C4-2B (cell line): ENCODE measurements around the gene MLKL.

Experiments used
- H3K27ac ChIP-seq: fragments of 450-650 bp; 2 replicates; pipeline ENCODE4 v1.5.1; 2017
- ZFX ChIP-seq: fragments of 450-650 bp; IDR thresholded peaks from 2 replicates; pipeline ENCODE4 v1.6.1; 2017
- TF ChIP-seq, protein P1 (sequence below): fragments of 450-650 bp; conservative IDR thresholded peaks from 2 replicates; pipeline ENCODE4 v1.5.1; 2017; ENCODE audit warnings: mild to moderate bottlenecking

The MLKL gene

DNA sequence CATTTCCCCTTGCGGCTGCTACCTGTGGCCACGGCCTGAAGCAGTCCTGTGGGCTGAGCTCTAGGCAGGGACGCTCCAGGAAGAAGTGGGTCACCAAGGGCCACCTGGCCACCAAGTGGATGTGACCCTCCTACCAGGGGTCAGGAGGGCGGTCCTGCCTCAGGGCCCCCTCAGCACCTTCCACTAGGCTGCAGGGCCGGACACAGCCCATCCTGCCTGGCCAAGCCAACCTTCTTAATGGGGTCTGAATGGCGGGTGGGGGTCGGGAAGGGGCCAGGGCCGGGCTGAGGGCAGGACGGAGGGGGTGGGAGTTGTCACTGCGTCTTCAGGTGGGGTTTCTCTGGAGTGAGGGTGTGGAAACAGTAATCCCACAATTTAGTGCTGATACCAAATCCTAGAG lies 13.2 kb upstream of the MLKL start:
- TF ChIP-seq, protein P1, sequence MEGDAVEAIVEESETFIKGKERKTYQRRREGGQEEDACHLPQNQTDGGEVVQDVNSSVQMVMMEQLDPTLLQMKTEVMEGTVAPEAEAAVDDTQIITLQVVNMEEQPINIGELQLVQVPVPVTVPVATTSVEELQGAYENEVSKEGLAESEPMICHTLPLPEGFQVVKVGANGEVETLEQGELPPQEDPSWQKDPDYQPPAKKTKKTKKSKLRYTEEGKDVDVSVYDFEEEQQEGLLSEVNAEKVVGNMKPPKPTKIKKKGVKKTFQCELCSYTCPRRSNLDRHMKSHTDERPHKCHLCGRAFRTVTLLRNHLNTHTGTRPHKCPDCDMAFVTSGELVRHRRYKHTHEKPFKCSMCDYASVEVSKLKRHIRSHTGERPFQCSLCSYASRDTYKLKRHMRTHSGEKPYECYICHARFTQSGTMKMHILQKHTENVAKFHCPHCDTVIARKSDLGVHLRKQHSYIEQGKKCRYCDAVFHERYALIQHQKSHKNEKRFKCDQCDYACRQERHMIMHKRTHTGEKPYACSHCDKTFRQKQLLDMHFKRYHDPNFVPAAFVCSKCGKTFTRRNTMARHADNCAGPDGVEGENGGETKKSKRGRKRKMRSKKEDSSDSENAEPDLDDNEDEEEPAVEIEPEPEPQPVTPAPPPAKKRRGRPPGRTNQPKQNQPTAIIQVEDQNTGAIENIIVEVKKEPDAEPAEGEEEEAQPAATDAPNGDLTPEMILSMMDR, result no peak
- no peak for TF ChIP-seq ZFX
- no peak overlapping the region for H3K27ac ChIP-seq

DNA sequence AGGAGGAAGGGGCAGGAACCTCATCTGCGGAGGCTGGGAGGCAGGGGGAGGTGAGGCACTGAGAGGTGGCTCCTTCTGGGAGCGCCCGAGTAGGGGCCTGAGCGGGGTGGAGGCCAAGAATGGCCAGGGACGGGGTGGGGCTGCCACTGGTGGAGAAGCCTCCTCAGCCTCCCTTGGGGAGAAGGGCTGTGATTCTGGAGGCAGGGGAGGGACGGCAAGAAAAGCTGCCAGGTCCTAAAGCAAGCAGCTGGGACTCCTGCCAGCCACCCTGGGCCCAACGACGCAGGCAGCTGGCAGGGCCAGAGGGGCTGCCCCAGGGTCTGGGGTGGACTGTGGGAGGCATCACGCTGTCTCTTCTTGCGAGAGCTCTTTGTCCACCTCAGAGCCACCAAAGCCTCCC lies 12.7 kb upstream of the MLKL start:
- TF ChIP-seq, protein P1, result no peak
- TF ChIP-seq ZFX, result no peak
- no peak overlapping the region for H3K27ac ChIP-seq

DNA sequence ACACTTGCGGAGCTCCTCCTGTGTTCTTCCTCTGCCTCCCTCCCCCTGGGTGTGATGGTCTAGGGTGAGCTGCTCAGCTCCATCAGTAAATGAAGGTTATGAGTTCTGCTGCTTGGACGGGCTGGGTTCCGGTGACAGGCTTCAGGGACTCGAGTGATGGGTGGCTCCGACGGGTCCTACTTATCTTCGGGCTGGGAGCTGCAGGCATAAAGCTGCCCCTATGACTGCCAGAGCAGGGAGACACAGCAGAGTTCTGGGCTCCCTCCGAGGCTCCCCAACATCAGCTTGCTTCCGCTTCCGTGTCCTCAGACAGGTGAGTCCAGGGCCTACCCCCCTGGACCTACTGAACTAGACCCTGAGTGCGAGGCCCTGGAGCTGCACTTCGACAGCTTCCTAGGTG lies 11.3 kb upstream of the MLKL start:
- TF ChIP-seq ZFX, result no peak
- TF ChIP-seq, protein P1, result no peak
- no peak overlapping the region for H3K27ac ChIP-seq

DNA sequence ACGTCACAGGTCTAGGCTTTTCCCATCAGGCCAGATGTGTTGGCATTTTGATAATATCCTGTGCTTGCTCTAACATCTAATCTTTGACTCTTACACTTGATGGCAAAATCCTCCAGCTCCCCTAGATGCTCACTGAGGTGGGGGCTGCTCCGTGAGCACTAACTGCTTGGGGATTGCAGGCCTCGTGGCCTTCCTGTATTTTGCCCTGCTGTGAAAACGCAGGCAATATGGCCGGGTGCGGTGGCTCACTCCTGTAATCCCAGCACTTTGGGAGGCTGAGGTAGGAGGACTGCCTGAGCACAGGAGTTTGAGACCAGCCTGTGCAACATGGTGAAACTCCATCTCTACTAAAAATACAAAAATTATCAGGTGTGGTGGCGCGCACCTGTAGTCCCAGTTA lies 9.7 kb upstream of the MLKL start:
- TF ChIP-seq, protein P1, result no peak
- TF ChIP-seq ZFX, result no peak
- H3K27ac ChIP-seq, result no peak overlapping the region

DNA sequence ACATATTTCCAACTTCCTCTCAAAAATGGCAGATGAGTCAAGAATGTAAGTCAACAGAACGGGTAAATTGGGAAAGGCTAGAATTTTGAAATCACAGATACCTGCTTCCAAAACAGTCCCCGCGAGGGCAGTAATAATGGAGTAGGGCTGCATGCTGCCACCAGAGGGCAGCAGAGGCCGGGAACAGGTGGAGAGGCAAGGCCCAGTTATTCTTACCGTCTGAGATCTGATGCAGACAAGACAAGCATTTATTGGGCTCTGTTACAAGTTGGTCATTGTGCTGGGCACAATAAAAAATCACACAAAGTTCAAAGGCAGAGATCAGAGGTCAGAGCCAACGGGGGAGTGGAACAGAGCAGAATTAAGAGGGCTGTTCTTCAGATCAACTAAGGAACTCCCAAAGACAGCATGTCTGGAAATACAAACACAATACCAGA lies 8.8 kb upstream of the MLKL start:
- no peak overlapping the region for H3K27ac ChIP-seq
- TF ChIP-seq, protein P1, result peak; percentile 98
- no peak for TF ChIP-seq ZFX

DNA sequence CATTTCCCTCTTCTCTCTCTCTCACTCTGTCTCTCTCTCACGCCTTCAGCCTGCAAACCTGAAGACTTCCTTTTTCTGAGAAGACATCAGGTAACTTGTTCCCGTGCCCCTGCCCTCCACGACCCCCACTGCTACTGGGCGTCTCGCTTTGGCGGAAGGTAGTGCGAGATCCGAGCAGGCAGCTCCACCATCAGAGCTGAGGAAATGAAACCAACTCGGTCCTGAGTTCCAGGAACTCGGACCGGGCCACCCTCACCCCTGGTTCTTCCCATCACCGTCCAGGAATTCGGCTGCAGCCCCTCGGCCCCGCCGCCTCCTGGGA lies 585 bp downstream of the MLKL start:
- peak overlapping the region; percentile 76 for H3K27ac ChIP-seq
- TF ChIP-seq, protein P1, result no peak
- TF ChIP-seq ZFX, result no peak

DNA sequence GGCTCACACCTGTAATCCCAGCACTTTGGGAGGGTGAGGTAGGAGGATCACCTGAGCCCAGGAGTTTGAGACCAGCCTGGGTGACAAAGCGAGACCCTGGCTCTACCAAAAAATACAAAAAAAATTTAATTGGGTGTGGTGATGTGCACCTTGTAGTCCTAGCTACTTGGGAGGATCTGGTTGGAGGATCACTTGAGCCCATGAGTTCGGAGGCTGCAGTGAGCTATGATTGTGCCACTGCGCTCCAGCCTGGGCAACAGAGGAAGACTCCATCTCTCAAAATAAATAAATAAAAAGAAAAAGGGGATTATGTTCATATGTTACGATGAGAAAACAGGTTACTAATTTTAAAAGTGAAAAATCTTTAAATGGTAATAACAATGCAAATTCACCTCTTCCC lies 996 bp downstream of the MLKL start:
- TF ChIP-seq, protein P1, result no peak
- TF ChIP-seq ZFX, result no peak
- peak overlapping the region; percentile 76; the same call in 1 of the 2 replicates for H3K27ac ChIP-seq

DNA sequence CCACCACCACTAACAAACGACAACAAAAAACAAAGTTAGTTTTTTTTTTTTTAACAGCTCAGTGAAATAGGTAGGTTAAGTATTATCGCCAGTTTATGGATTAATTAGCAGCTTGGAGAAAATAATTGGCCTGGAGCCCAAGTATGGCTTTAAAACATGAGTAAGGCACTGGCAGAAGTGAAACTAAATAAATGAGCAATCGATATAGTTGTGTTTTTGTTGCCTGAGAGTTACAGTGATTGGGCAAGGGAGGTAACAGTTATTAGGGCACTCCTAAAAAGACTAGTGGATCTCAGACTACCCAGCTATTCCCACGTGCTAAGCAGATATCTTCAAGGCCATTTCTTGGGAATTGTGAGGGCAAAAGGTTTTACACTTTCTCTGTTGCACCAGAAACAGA lies 2.4 kb downstream of the MLKL start:
- H3K27ac ChIP-seq, result no peak overlapping the region
- TF ChIP-seq, protein P1, result no peak
- no peak for TF ChIP-seq ZFX
